ENCODE measurements around the gene VSTM4. TPM values are rescaled to one million over a fixed set of nuclear protein-coding genes. Genes with fewer than 3 reads are reported as not detected.

Gene VSTM4
- total RNA-seq, 1 experiment from 2014 or later, result not detected

- H3K4me3 Mint-ChIP-seq (ENCODE audit: low read depth, unreplicated experiment), result no peak overlapping the region
- no peaks in the 10 kb centered on the region for H3K4me1 Mint-ChIP-seq (ENCODE audit: low read depth, unreplicated experiment)
- no peak overlapping the region for H3K27ac Mint-ChIP-seq (ENCODE audit: unreplicated experiment)
- BruUV-seq (replicated peaks), result no TSS peak
- H3K27me3 Mint-ChIP-seq (ENCODE audit: unreplicated experiment), result peaks cover 16% of the 10 kb centered on the region
- CTCF ChIA-PET, result no interaction called here
- no peaks in the 10 kb centered on the region for H3K36me3 Mint-ChIP-seq (ENCODE audit: insufficient read depth, unreplicated experiment)
- no peak for TF ChIP-seq CTCF (IDR thresholded peaks at IDR 0.05; ENCODE audit: unreplicated experiment)
- intact Hi-C loops (cut with micrococcal nuclease; ENCODE audit: unreplicated experiment), result no loop called here
- no peak for DNase-seq
- no peaks in the 10 kb centered on the region for H3K9me3 Mint-ChIP-seq (ENCODE audit: low read depth, unreplicated experiment)
Measured at GRCh38 chr10:49033939-49034338, 81.4 kb downstream of the VSTM4 start.

- H3K27ac Mint-ChIP-seq (ENCODE audit: unreplicated experiment), result no peak overlapping the region
- BruUV-seq (replicated peaks), result no TSS peak
- no peak for DNase-seq
- CTCF ChIA-PET, result no interaction called here
- H3K36me3 Mint-ChIP-seq (ENCODE audit: insufficient read depth, unreplicated experiment), result no peaks in the 10 kb centered on the region
- intact Hi-C loops (cut with micrococcal nuclease; ENCODE audit: unreplicated experiment), result no loop called here
- H3K4me3 Mint-ChIP-seq (ENCODE audit: low read depth, unreplicated experiment), result no peak overlapping the region
- H3K27me3 Mint-ChIP-seq (ENCODE audit: unreplicated experiment), result peaks cover 46% of the 10 kb centered on the region
- H3K4me1 Mint-ChIP-seq (ENCODE audit: low read depth, unreplicated experiment), result no peaks in the 10 kb centered on the region
- TF ChIP-seq CTCF (IDR thresholded peaks at IDR 0.05; ENCODE audit: unreplicated experiment), result no peak
- no peaks in the 10 kb centered on the region for H3K9me3 Mint-ChIP-seq (ENCODE audit: low read depth, unreplicated experiment)
Measured at GRCh38 chr10:49029666-49030065, 85.7 kb downstream of the VSTM4 start.

- no peaks in the 10 kb centered on the region for H3K36me3 Mint-ChIP-seq (ENCODE audit: insufficient read depth, unreplicated experiment)
- peaks cover 55% of the 10 kb centered on the region for H3K27me3 Mint-ChIP-seq (ENCODE audit: unreplicated experiment)
- H3K4me1 Mint-ChIP-seq (ENCODE audit: low read depth, unreplicated experiment), result no peaks in the 10 kb centered on the region
- intact Hi-C loops (cut with micrococcal nuclease; ENCODE audit: unreplicated experiment), result no loop called here
- BruUV-seq (replicated peaks), result no TSS peak
- H3K4me3 Mint-ChIP-seq (ENCODE audit: low read depth, unreplicated experiment), result no peak overlapping the region
- CTCF ChIA-PET, result interaction anchor here (0.6 kb wide), 1 partner anchor 22 kb away, joined by 3 read pairs; no protein-coding TSS in a partner anchor
- H3K27ac Mint-ChIP-seq (ENCODE audit: unreplicated experiment), result no peak overlapping the region
- no peaks in the 10 kb centered on the region for H3K9me3 Mint-ChIP-seq (ENCODE audit: low read depth, unreplicated experiment)
- TF ChIP-seq CTCF (IDR thresholded peaks at IDR 0.05; ENCODE audit: unreplicated experiment), result no peak
- DNase-seq, result no peak
Measured at GRCh38 chr10:49028639-49029038, 86.7 kb downstream of the VSTM4 start.

- no TSS peak for BruUV-seq (replicated peaks)
- CTCF ChIA-PET, result no interaction called here
- Mint-ChIP-seq H3K4me3 (ENCODE audit: low read depth, unreplicated experiment) (no peak overlapping the region), H3K27ac (ENCODE audit: unreplicated experiment) (no peak overlapping the region), H3K9me3 (ENCODE audit: low read depth, unreplicated experiment) (peaks cover 1% of the 10 kb centered on the region), H3K36me3 (ENCODE audit: insufficient read depth, unreplicated experiment) (no peaks in the 10 kb centered on the region), H3K27me3 (ENCODE audit: unreplicated experiment) (peaks cover 64% of the 10 kb centered on the region), H3K4me1 (ENCODE audit: low read depth, unreplicated experiment) (no peaks in the 10 kb centered on the region)
- intact Hi-C loops (cut with micrococcal nuclease; ENCODE audit: unreplicated experiment), result no loop called here
- no peak for DNase-seq
- no peak for TF ChIP-seq CTCF (IDR thresholded peaks at IDR 0.05; ENCODE audit: unreplicated experiment)
Measured at GRCh38 chr10:49025347-49025983, 89.9 kb downstream of the VSTM4 start.
